H1 (cell line): ENCODE data around the gene PRR35. TPM values are rescaled to one million over a fixed set of nuclear protein-coding genes. Genes with fewer than 3 reads are reported as not detected.

ENCODE experiments used
- CTCF ChIA-PET: fragments of 300-600 bp; sonication (Branson Sonifier 250); formaldehyde crosslinking; loops from one replicate; lab custom pipeline; 2021; ENCODE audit not compliant: partially characterized antibody; lab: Charles Lee
- POLR2A ChIA-PET: fragments of 300-600 bp; sonication (Branson Sonifier 250); formaldehyde crosslinking; loops from one replicate; lab custom pipeline; 2021; ENCODE audit warnings: inconsistent platforms; ENCODE audit not compliant: partially characterized antibody; lab: Charles Lee
- DNase-seq, 2 experiments: peaks; one replicate each; pipeline versions ENCODE4 v3.0.0 to v3.0.0-alpha.2; 2010 to 2022; ENCODE audit warnings: low spot score in 2 of 2, low read depth in 1 of 2, mixed read lengths in 1 of 2
- FAIRE-seq: peaks from 2 replicates; lab custom pipeline; 2011; peaks lifted over from hg19 to GRCh38; lab: Jason Lieb, UNC
- H2AFZ ChIP-seq: 2 replicates; pipeline ENCODE4 v1.8.1; 2012; ENCODE audit warnings: low read length, inconsistent platforms
- H2AK5ac ChIP-seq: 2 replicates; pipeline ENCODE4 v1.6.1; 2013; ENCODE audit warnings: low read depth, low read length
- H2BK120ac ChIP-seq: replicated peaks from 2 replicates; pipeline ENCODE3; 2013; ENCODE audit warnings: low read depth, low read length, inconsistent platforms
- H2BK12ac ChIP-seq: 2 replicates; pipeline ENCODE4 v1.6.1; 2013; ENCODE audit warnings: low read depth, low read length
- H2BK15ac ChIP-seq: 2 replicates; pipeline ENCODE4 v1.6.1; 2013; ENCODE audit warnings: low read length
- H2BK20ac ChIP-seq: 2 replicates; pipeline ENCODE4 v1.6.1; 2013; ENCODE audit warnings: low read length
- H2BK5ac ChIP-seq: 2 replicates; pipeline ENCODE4 v1.6.1; 2013; ENCODE audit warnings: low read depth, low read length
- H3K14ac ChIP-seq: 2 replicates; pipeline ENCODE4 v1.6.1; 2013; ENCODE audit warnings: inconsistent platforms; ENCODE audit not compliant: insufficient read length
- H3K18ac ChIP-seq: 2 replicates; pipeline ENCODE4 v1.6.1; 2013; ENCODE audit warnings: low read length; ENCODE audit errors: extremely low read depth
- H3K23ac ChIP-seq: 2 replicates; pipeline ENCODE4 v1.6.1; 2013; ENCODE audit warnings: inconsistent platforms; ENCODE audit not compliant: insufficient read length
- H3K23me2 ChIP-seq: 2 replicates; pipeline ENCODE4 v1.6.1; 2013; ENCODE audit warnings: low read depth, low read length
- H3K27ac ChIP-seq: 2 replicates; pipeline ENCODE4 v1.6.1; 2011; ENCODE audit warnings: low read depth, low read length, inconsistent platforms
- H3K27me3 ChIP-seq, 4 experiments: replicated peaks in 1 of 4; 1 replicate in 1 of 4; 2 replicates in 3 of 4; pipeline versions ENCODE4 v1.6.1 to v1.8.1; 2011 to 2013; ENCODE audit warnings: low read length in 3 of 4, mild to moderate bottlenecking in 3 of 4, inconsistent platforms in 2 of 4, mixed read lengths in 2 of 4, moderate library complexity in 1 of 4; ENCODE audit not compliant: control insufficient read depth in 3 of 4, insufficient read depth in 3 of 4; ENCODE audit errors: extremely low read depth in 1 of 4
- H3K36me3 ChIP-seq, 4 experiments: 2 replicates each; pipeline versions ENCODE4 v1.6.1 to v1.8.1; 2011 to 2013; ENCODE audit warnings: mild to moderate bottlenecking in 4 of 4, low read length in 3 of 4, moderate library complexity in 2 of 4, control low read depth in 1 of 4, inconsistent platforms in 1 of 4; ENCODE audit not compliant: insufficient read depth in 4 of 4, control insufficient read depth in 2 of 4
- H3K4ac ChIP-seq: replicated peaks from 2 replicates; pipeline ENCODE3; 2013; ENCODE audit warnings: low read length, low read depth, mixed read lengths, inconsistent platforms; ENCODE audit not compliant: insufficient read length
- H3K4me1 ChIP-seq, 4 experiments: replicated peaks in 1 of 4; 1 replicate in 1 of 4; 2 replicates in 3 of 4; pipeline versions ENCODE4 v1.6.1 to v1.8.1; 2011 to 2013; ENCODE audit warnings: low read length in 3 of 4, inconsistent platforms in 2 of 4, mixed read lengths in 1 of 4; ENCODE audit not compliant: insufficient read depth in 4 of 4, control insufficient read depth in 3 of 4
- H3K4me2 ChIP-seq, 2 experiments: 2 replicates each; pipeline versions ENCODE4 v1.6.1 to v1.8.1; 2011 to 2013; ENCODE audit warnings: low read depth in 2 of 2, low read length in 2 of 2, control low read depth in 1 of 2, inconsistent platforms in 1 of 2, mild to moderate bottlenecking in 1 of 2; ENCODE audit not compliant: insufficient read depth in 1 of 2
- H3K4me3 ChIP-seq, 4 experiments: fragments of 200-600, 300-600 bp in 1 of 4; sonication (generic), shearing (Covaris generic), sonication (Bioruptor Twin) in 1 of 4; 2 replicates each; pipeline versions ENCODE4 v1.5.1 to v1.8.1; 2011 to 2016; ENCODE audit warnings: low read length in 4 of 4, low read depth in 3 of 4, control low read depth in 2 of 4, inconsistent platforms in 2 of 4, mild to moderate bottlenecking in 2 of 4, mixed read lengths in 1 of 4, moderate library complexity in 1 of 4; ENCODE audit not compliant: insufficient read depth in 2 of 4; ENCODE audit errors: extremely low read depth in 1 of 4
- H3K56ac ChIP-seq: replicated peaks from 2 replicates; pipeline ENCODE3; 2013; ENCODE audit warnings: low read depth, mild to moderate bottlenecking, mixed read lengths, low read length, inconsistent platforms; ENCODE audit not compliant: insufficient read length
- H3K79me1 ChIP-seq: 2 replicates; pipeline ENCODE4 v1.6.1; 2013; ENCODE audit warnings: low read depth, low read length, control low read depth
- H3K79me2 ChIP-seq, 2 experiments: 2 replicates each; pipeline versions ENCODE4 v1.6.1 to v1.8.1; 2012 to 2013; ENCODE audit warnings: low read length in 2 of 2, mild to moderate bottlenecking in 2 of 2, inconsistent platforms in 1 of 2; ENCODE audit not compliant: insufficient read depth in 2 of 2, control insufficient read depth in 1 of 2
- H3K9ac ChIP-seq, 4 experiments: replicated peaks in 1 of 4; 1 replicate in 1 of 4; 2 replicates in 3 of 4; pipeline versions ENCODE4 v1.6.1 to v1.8.1; 2011 to 2013; ENCODE audit warnings: low read depth in 3 of 4, low read length in 3 of 4, control low read depth in 2 of 4, mild to moderate bottlenecking in 2 of 4, moderate library complexity in 2 of 4, inconsistent platforms in 1 of 4; ENCODE audit errors: extremely low read depth in 1 of 4
- H3K9me3 ChIP-seq, 2 experiments: 2 replicates each; pipeline versions ENCODE4 v1.6.1 to v1.8.1; 2012 to 2013; ENCODE audit warnings: mild to moderate bottlenecking in 2 of 2, moderate library complexity in 2 of 2, control low read depth in 1 of 2, inconsistent platforms in 1 of 2, low read depth in 1 of 2, low read length in 1 of 2, mixed read lengths in 1 of 2; ENCODE audit not compliant: insufficient read depth in 2 of 2
- H4K20me1 ChIP-seq, 2 experiments: replicated peaks in 1 of 2; 2 replicates each; pipeline versions ENCODE3 to v1.8.1; 2011 to 2013; ENCODE audit warnings: inconsistent platforms in 2 of 2, low read length in 2 of 2, mild to moderate bottlenecking in 1 of 2; ENCODE audit not compliant: insufficient read depth in 2 of 2, control insufficient read depth in 1 of 2
- H4K5ac ChIP-seq: 2 replicates; pipeline ENCODE4 v1.6.1; 2013; ENCODE audit warnings: low read length, low read depth, mixed read lengths, inconsistent platforms; ENCODE audit not compliant: insufficient read length
- H4K8ac ChIP-seq: 2 replicates; pipeline ENCODE4 v1.8.0; 2013; ENCODE audit warnings: mild to moderate bottlenecking, moderate library complexity, low read length, inconsistent platforms; ENCODE audit not compliant: insufficient read depth; ENCODE audit errors: extremely low read depth
- H4K91ac ChIP-seq: replicated peaks from 2 replicates; pipeline ENCODE3; 2013; ENCODE audit warnings: low read length, mixed read lengths, inconsistent platforms; ENCODE audit not compliant: insufficient read length
- ASH2L ChIP-seq: fragments of 200-600, 300-600 bp; sonication (generic); IDR thresholded peaks from one replicate; pipeline ENCODE4 v1.7.1; 2017; ENCODE audit warnings: low read length
- BCL11A ChIP-seq, 2 experiments: IDR thresholded peaks; one replicate each; pipeline ENCODE4 v1.6.1; 2011; ENCODE audit warnings: low read depth in 2 of 2, low read length in 2 of 2, mild to moderate bottlenecking in 2 of 2
- CBX5 ChIP-seq: fragments of 300-800, 300-1000 bp; sonication (generic); IDR thresholded peaks from 2 replicates; pipeline ENCODE4 v1.7.1; 2016; ENCODE audit warnings: antibody characterized with exemption, low read length, low read depth
- CEBPB ChIP-seq: IDR thresholded peaks from 2 replicates; pipeline ENCODE4 v1.6.1; 2012; ENCODE audit warnings: low read depth, low read length
- CTBP2 ChIP-seq: IDR thresholded peaks from 2 replicates; pipeline ENCODE4 v1.7.0; 2011; ENCODE audit warnings: borderline replicate concordance, mild to moderate bottlenecking, moderate library complexity, mixed read lengths, low read length; ENCODE audit not compliant: insufficient read depth, insufficient read length
- KDM1A ChIP-seq: fragments of 200-600, 300-600 bp; sonication (generic); IDR thresholded peaks from 2 replicates; pipeline ENCODE4 v1.7.1; 2016; ENCODE audit warnings: mild to moderate bottlenecking, low read length, borderline replicate concordance
- KDM5A ChIP-seq: fragments of 200-600 bp; IDR thresholded peaks from 2 replicates; pipeline ENCODE4 v1.7.1; 2012; ENCODE audit warnings: mild to moderate bottlenecking, low read length, inconsistent platforms, mixed read lengths
- SUZ12 ChIP-seq: fragments of 200-600 bp; sonication (generic); IDR thresholded peaks from 2 replicates; pipeline ENCODE4 v1.6.1; 2012; ENCODE audit warnings: mild to moderate bottlenecking, inconsistent platforms, low read length, moderate library complexity, mixed read lengths
- TAF7 ChIP-seq: optimal IDR thresholded peaks from 2 replicates; pipeline ENCODE3; 2011; ENCODE audit warnings: low read depth, mild to moderate bottlenecking, inconsistent platforms, low read length, moderate library complexity, borderline replicate concordance
- TCF12 ChIP-seq: IDR thresholded peaks from 2 replicates; pipeline ENCODE4 v1.6.1; 2011; ENCODE audit warnings: low read depth, mild to moderate bottlenecking, low read length
- ZNF274 ChIP-seq: IDR thresholded peaks from 2 replicates; pipeline ENCODE4 v1.7.0; 2012; ENCODE audit warnings: low read length, borderline replicate concordance; ENCODE audit errors: extremely low read depth
- WGBS, 2 experiments: shearing (Covaris generic) in 1 of 2; methylation state at CpG; one replicate each; pipeline versions ENCODE4 v1.1.6 to v1.1.7; 2013 to 2015; ENCODE audit warnings: low lambda C conversion rate in 2 of 2, mixed read lengths in 2 of 2, inconsistent platforms in 1 of 2, low coverage in 1 of 2, missing lambda C conversion rate in 1 of 2; ENCODE audit not compliant: insufficient replicate concordance in 2 of 2, insufficient coverage in 1 of 2, insufficient read length in 1 of 2; ENCODE audit errors: extremely low coverage in 1 of 2, missing lambda C conversion rate in 1 of 2; 5-methylcytosine and 5-hydroxymethylcytosine counted together
- polyA plus RNA-seq, 7 experiments: library from polyadenylated mRNA; depleted of rRNA in 3 of 7; stranded (reverse) in 5 of 7; unstranded in 2 of 7; fragments of >200 nt in 5 of 7; fragments of 200-250 nt in 2 of 7; gene quantifications; 1 replicate in 5 of 7; 2 replicates in 1 of 7; 4 replicates in 1 of 7; pipeline versions ENCODE4 v1.2.1 to v1.2.3, GENCODE V29; 2011 to 2013; ENCODE audit warnings: missing spikeins in 2 of 7, mixed read lengths in 2 of 7
- total RNA-seq: library from RNA; stranded (reverse); fragmentation: NEBNext Ultra II Directional; extraction: Animal tissue kit (Norgen Biotek cat#: 25700); gene quantifications from 2 replicates; pipeline ENCODE4 v1.2.1, GENCODE V29; 2021
- TF ChIP-seq, protein P1 (sequence below): IDR thresholded peaks from 2 replicates; pipeline ENCODE4 v1.6.1; 2012; ENCODE audit warnings: inconsistent platforms

PRR35 gene
- total and polyA plus RNA-seq, 2 of the 8 experiments (the other 6 are each of a cell fraction or from before 2014, with no cell fraction given) = 0.38 to 0.50 TPM

DNA sequence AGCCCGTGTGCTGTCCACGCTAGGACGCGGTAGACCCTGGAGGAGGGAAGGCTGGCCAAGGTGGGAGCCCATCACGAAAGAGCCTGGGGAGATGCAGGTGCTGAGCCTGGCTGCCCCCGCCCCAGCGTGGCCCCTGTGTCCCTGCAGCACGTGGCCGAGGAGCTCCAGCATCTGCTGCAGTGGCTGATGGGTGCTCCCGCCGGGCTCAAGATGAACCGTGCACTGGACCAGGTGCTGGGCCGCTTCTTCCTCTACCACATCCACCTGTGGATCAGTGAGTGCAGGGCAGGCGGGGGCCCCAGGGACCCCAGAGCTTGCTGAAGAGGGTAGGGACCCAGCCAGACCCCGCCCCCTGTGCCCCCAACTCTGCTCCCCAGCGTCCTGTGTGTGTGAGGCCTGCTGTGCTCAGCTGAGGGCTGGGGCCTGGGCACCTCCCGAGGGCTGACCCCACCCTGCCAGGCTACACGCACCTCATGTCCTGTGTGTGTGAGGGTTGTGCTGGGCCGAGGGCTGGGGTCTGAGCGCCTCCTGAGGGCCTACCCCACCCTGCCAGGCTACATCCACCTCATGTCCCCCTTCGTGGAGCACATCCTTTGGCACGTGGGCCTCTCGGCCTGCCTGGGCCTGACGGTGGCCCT lies 18.2 kb downstream of the PRR35 start:
- H3K27ac ChIP-seq = no peak overlapping the region
- H2BK15ac ChIP-seq = peak overlapping the region; percentile 72; the same call in 1 of the 2 replicates
- H2AFZ ChIP-seq = no peak overlapping the region
- DNase-seq = no peak
- H2BK5ac ChIP-seq = no peak overlapping the region
- no peak overlapping the region for H3K14ac ChIP-seq
- H3K4me1 ChIP-seq = peaks cover 0 to 10% (median 7%) of the 10 kb centered on the region in 4 experiments; a peak in 5 of 7 replicates
- peak overlapping the region; percentile 9 to 93 for H3K4me2 ChIP-seq
- H3K4me3 ChIP-seq = peak overlapping the region in 1 of 4 experiments; percentile 29; a peak in 1 of 8 replicates
- H4K8ac ChIP-seq = peak overlapping the region; percentile 79
- FAIRE-seq = no peak
- WGBS, 2 experiments = 78% methylated on average over 21 of the region's 24 CpGs; no CpG with 5 or more reads in 1 of the 2 experiments
- peak overlapping the region; percentile 81 for H4K91ac ChIP-seq
- no peak overlapping the region for H3K4ac ChIP-seq
- H3K56ac ChIP-seq = no peak overlapping the region
- no peak overlapping the region for H2BK120ac ChIP-seq
- H3K23me2 ChIP-seq = no peaks in the 10 kb centered on the region
- H3K27me3 ChIP-seq = no peaks in the 10 kb centered on the region
- no peak overlapping the region for H3K9ac ChIP-seq
- no peak overlapping the region for H3K23ac ChIP-seq
- no peaks in the 10 kb centered on the region for H3K79me2 ChIP-seq
- H4K5ac ChIP-seq = no peak overlapping the region
- H2BK20ac ChIP-seq = no peak overlapping the region
- no peak overlapping the region for H2AK5ac ChIP-seq
- 0 out of 2 replicates have a peak overlapping the region, but pooled peaks have one; percentile 3 for H3K18ac ChIP-seq
- H4K20me1 ChIP-seq = peaks cover 0 to 15% of the 10 kb centered on the region in 2 experiments
- POLR2A ChIA-PET = interaction anchor here (1.0 to 7.9 kb wide), 8 partner anchors 10 to 196 kb away, joined by 3 to 58 read pairs (median 5); partner anchors contain the start of genes CAPN15, METTL26, NHLRC4 and PGAP6
- peak overlapping the region; percentile 69; the same call in 1 of the 2 replicates for H2BK12ac ChIP-seq
- peaks cover 0 to 16% (median 0%) of the 10 kb centered on the region in 4 experiments; a peak in 3 of 8 replicates for H3K36me3 ChIP-seq
- H3K9me3 ChIP-seq = no peaks in the 10 kb centered on the region
- no peaks in the 10 kb centered on the region for H3K79me1 ChIP-seq
- CTCF ChIA-PET = interaction anchor here (0.9 to 4.8 kb wide), 14 partner anchors 11 to 195 kb away, joined by 3 to 26 read pairs (median 5); partner anchors contain the start of gene NHLRC4
- no peak for TF ChIP-seq KDM1A
- no peak for TF ChIP-seq ZNF274
- no peak for TF ChIP-seq CTBP2
- TF ChIP-seq SUZ12 = no peak
- TF ChIP-seq ASH2L = no peak
- TF ChIP-seq, protein P1, sequence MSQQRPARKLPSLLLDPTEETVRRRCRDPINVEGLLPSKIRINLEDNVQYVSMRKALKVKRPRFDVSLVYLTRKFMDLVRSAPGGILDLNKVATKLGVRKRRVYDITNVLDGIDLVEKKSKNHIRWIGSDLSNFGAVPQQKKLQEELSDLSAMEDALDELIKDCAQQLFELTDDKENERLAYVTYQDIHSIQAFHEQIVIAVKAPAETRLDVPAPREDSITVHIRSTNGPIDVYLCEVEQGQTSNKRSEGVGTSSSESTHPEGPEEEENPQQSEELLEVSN = no peak
- no peak for TF ChIP-seq TAF7
- no peak for TF ChIP-seq TCF12
- TF ChIP-seq CBX5 = no peak
- no peak for TF ChIP-seq CEBPB
- no peak for TF ChIP-seq KDM5A
- TF ChIP-seq BCL11A (IDR thresholded peaks at IDR 0.05; ENCODE audit: low read depth in 2 of 2, low read length in 2 of 2) = no peak
